ENCODE measurements around the gene STK38. TPM values are rescaled to one million over a fixed set of nuclear protein-coding genes. Genes with fewer than 3 reads are reported as not detected.

Gene STK38
- total RNA-seq, 1 experiment from 2014 or later: 27.5 TPM

DNA sequence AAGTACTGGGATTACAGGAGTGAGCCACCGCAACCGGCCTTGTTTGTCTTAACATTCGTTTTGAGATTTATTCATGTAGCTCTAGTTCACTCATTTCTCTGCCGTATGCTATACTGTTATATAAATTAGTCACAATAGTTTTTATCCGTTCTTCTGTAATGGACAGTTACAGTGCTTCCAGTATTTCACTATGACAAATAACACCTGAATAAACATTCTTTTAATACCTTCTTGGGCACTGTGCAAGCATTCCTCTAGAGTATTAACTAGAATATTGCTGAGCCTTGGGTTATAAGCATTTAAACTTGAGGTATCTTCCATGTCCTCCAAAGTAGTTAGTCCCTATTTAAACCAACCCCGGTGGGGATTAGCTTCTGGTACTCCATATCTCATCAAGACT, 45.6 kb downstream of the STK38 start:
- no peaks in the 10 kb centered on the region for H3K9me3 ChIP-seq
- no peak overlapping the region for H3K27ac Mint-ChIP-seq (ENCODE audit: unreplicated experiment)
- DNase-seq: no peak
- peaks cover 4% of the 10 kb centered on the region for H3K4me1 Mint-ChIP-seq (ENCODE audit: low read depth, unreplicated experiment)
- no peak overlapping the region for H3K4me3 ChIP-seq (ENCODE audit: low read depth, low read length)
- TF ChIP-seq, protein P1, sequence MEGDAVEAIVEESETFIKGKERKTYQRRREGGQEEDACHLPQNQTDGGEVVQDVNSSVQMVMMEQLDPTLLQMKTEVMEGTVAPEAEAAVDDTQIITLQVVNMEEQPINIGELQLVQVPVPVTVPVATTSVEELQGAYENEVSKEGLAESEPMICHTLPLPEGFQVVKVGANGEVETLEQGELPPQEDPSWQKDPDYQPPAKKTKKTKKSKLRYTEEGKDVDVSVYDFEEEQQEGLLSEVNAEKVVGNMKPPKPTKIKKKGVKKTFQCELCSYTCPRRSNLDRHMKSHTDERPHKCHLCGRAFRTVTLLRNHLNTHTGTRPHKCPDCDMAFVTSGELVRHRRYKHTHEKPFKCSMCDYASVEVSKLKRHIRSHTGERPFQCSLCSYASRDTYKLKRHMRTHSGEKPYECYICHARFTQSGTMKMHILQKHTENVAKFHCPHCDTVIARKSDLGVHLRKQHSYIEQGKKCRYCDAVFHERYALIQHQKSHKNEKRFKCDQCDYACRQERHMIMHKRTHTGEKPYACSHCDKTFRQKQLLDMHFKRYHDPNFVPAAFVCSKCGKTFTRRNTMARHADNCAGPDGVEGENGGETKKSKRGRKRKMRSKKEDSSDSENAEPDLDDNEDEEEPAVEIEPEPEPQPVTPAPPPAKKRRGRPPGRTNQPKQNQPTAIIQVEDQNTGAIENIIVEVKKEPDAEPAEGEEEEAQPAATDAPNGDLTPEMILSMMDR (IDR thresholded peaks at IDR 0.05; ENCODE audit: insufficient read depth in 1 of 2, low read depth in 1 of 2, low read length in 1 of 2, severe bottlenecking in 1 of 2, unreplicated experiment in 1 of 2): no peak
- CTCF ChIA-PET: no interaction called here
- BruUV-seq (replicated peaks): no TSS peak
- no peaks in the 10 kb centered on the region for H3K27me3 ChIP-seq (replicated peaks; ENCODE audit: control insufficient read depth, insufficient read depth, low read length)
- POLR2A ChIA-PET: no interaction called here
- no peaks in the 10 kb centered on the region for H3K27me3 Mint-ChIP-seq (ENCODE audit: insufficient read depth, unreplicated experiment)
- peaks cover 15% of the 10 kb centered on the region for H3K4me1 ChIP-seq
- H3K36me3 ChIP-seq (ENCODE audit: control insufficient read depth, insufficient read depth, low read length): peaks cover 1% of the 10 kb centered on the region; the same call in 1 of the 2 replicates
- H3K4me3 Mint-ChIP-seq (ENCODE audit: unreplicated experiment): no peak overlapping the region
- intact Hi-C loops (cut with micrococcal nuclease; ENCODE audit: unreplicated experiment): no loop called here
- no peaks in the 10 kb centered on the region for H3K9me3 Mint-ChIP-seq (ENCODE audit: unreplicated experiment)
- H3K36me3 Mint-ChIP-seq (ENCODE audit: insufficient read depth, unreplicated experiment): peaks cover 20% of the 10 kb centered on the region

DNA sequence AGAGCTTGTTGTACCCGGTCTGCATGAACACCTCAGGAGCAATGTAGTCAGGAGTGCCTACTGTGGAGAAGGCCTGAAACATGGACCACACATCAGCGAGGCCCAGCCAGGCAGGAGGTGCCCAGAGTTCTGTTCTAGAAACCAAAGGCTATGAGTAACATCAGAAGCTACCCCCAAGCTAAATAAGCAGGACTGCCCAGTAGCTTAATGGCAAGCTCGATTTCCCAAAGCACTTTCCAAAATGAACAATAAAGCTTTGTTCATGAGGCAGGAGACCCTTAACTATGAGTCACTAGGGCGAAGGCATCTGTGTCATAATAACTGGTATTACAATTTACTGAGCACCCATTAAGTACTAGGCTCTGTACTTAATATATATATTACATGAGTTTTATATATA, 47.4 kb downstream of the STK38 start:
- no peak for DNase-seq
- POLR2A ChIA-PET: no interaction called here
- H3K4me1 ChIP-seq: peaks cover 8% of the 10 kb centered on the region; the same call in 1 of the 2 replicates
- no peaks in the 10 kb centered on the region for H3K27me3 ChIP-seq (replicated peaks; ENCODE audit: control insufficient read depth, insufficient read depth, low read length)
- peaks cover 1% of the 10 kb centered on the region; the same call in 1 of the 2 replicates for H3K36me3 ChIP-seq (ENCODE audit: control insufficient read depth, insufficient read depth, low read length)
- CTCF ChIA-PET: interaction anchor here (0.7 kb wide), 1 partner anchor 48 kb away, joined by 12 read pairs; no protein-coding TSS in a partner anchor
- H3K9me3 ChIP-seq: no peaks in the 10 kb centered on the region
- TF ChIP-seq, protein P1 (IDR thresholded peaks at IDR 0.05; ENCODE audit: insufficient read depth in 1 of 2, low read depth in 1 of 2, low read length in 1 of 2, severe bottlenecking in 1 of 2, unreplicated experiment in 1 of 2): no peak
- BruUV-seq (replicated peaks): no TSS peak
- H3K27me3 Mint-ChIP-seq (ENCODE audit: insufficient read depth, unreplicated experiment): no peaks in the 10 kb centered on the region
- no peaks in the 10 kb centered on the region for H3K4me1 Mint-ChIP-seq (ENCODE audit: low read depth, unreplicated experiment)
- no peaks in the 10 kb centered on the region for H3K9me3 Mint-ChIP-seq (ENCODE audit: unreplicated experiment)
- H3K4me3 ChIP-seq (ENCODE audit: low read depth, low read length): no peak overlapping the region
- H3K27ac Mint-ChIP-seq (ENCODE audit: unreplicated experiment): no peak overlapping the region
- peaks cover 31% of the 10 kb centered on the region for H3K36me3 Mint-ChIP-seq (ENCODE audit: insufficient read depth, unreplicated experiment)
- H3K4me3 Mint-ChIP-seq (ENCODE audit: unreplicated experiment): no peak overlapping the region
- intact Hi-C loops (cut with micrococcal nuclease; ENCODE audit: unreplicated experiment): no loop called here

- Mint-ChIP-seq H3K4me3 (ENCODE audit: unreplicated experiment) (no peak overlapping the region), H3K9me3 (ENCODE audit: unreplicated experiment) (no peaks in the 10 kb centered on the region), H3K27me3 (ENCODE audit: insufficient read depth, unreplicated experiment) (no peaks in the 10 kb centered on the region), H3K36me3 (ENCODE audit: insufficient read depth, unreplicated experiment) (peaks cover 67% of the 10 kb centered on the region), H3K4me1 (ENCODE audit: low read depth, unreplicated experiment) (peaks cover 7% of the 10 kb centered on the region), H3K27ac (ENCODE audit: unreplicated experiment) (no peak overlapping the region)
- Histone ChIP-seq H3K4me3 (ENCODE audit: low read depth, low read length) (no peak overlapping the region), H3K9me3 (no peaks in the 10 kb centered on the region), H3K4me1 (no peaks in the 10 kb centered on the region), H3K36me3 (ENCODE audit: control insufficient read depth, insufficient read depth, low read length) (no peaks in the 10 kb centered on the region; the same call in 1 of the 2 replicates), H3K27me3 (replicated peaks; ENCODE audit: control insufficient read depth, insufficient read depth, low read length) (no peaks in the 10 kb centered on the region)
- BruUV-seq (replicated peaks): no TSS peak
- DNase-seq: no peak
- intact Hi-C loops (cut with micrococcal nuclease; ENCODE audit: unreplicated experiment): no loop called here
- TF ChIP-seq, protein P1 (IDR thresholded peaks at IDR 0.05; ENCODE audit: insufficient read depth in 1 of 2, low read depth in 1 of 2, low read length in 1 of 2, severe bottlenecking in 1 of 2, unreplicated experiment in 1 of 2): no peak
- POLR2A ChIA-PET: no interaction called here
- CTCF ChIA-PET: no interaction called here
These were observed 52.2 kb downstream of the STK38 start for GRCh38 chr6:36495086-36495485.

All from Caco-2 (cell line).